ENCODE data around the gene NPBWR2.

The NPBWR2 gene

GRCh38 chr20:64081624-64081964 is 25.8 kb downstream of the NPBWR2 start:
- Mint-ChIP-seq H3K9me3 (no peaks in the 10 kb centered on the region), H3K36me3 (ENCODE audit: low read depth) (no peaks in the 10 kb centered on the region), H3K27me3 (peaks cover 19% of the 10 kb centered on the region), H3K4me3 (no peak overlapping the region), H3K27ac (no peak overlapping the region), H3K4me1 (peaks cover 38% of the 10 kb centered on the region)
- DNase-seq (no peak), ATAC-seq (no peak)

- DNase-seq (no peak), ATAC-seq (no peak)
- Mint-ChIP-seq H3K4me1 (peaks cover 38% of the 10 kb centered on the region), H3K9me3 (no peaks in the 10 kb centered on the region), H3K36me3 (ENCODE audit: low read depth) (no peaks in the 10 kb centered on the region), H3K4me3 (peak overlapping the region; percentile 65), H3K27me3 (peaks cover 19% of the 10 kb centered on the region), H3K27ac (no peak overlapping the region)
These were observed 26.3 kb downstream of the NPBWR2 start for GRCh38 chr20:64080813-64081623.

- peaks cover 15% of the 10 kb centered on the region for H3K27me3 Mint-ChIP-seq
These were observed 27.2 kb downstream of the NPBWR2 start, which contains the start of gene OPRL1 for GRCh38 chr20:64080013-64080812. OPRL1 (plus strand) TSS chr20:64080082; CDS start chr20:64092721, 12,639 bp downstream.

DNA sequence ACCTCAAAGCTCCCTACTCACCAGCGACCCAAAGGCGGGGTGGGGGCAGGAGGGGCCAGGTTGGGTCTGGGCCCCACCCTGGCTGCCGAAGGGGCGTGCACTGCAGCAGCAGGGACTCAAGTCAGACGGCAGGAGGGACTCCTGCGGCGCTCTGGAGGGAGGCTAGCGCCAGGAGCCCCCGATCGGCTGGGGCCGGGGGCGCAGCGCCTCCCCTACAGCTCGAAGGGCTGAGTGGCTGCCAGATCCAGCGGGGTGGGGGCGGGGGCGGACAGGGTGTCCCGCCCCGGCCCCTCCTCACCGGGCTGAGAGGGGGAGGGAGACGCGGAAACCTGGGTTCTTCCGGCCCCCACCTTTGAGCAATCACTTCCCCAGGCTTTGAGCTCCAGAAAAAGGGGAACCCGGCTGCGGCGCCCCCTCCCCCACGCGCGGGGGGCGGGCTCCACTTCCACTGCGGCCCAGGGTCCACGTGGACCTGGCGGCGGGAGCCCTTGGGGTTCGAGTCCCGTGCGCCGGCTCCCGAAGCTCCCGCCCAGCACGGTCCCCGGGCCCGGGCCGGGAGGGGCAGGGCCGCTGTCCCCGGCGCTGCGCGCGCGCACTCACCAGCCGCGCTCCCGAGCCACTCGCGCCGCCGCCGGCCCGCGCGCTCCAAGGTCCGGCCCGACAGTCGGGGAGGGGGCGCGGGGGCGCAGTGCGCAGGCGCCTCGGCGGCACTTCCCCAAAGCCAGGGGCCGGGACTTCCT is 27.9 kb downstream of the NPBWR2 start, which contains the start of gene RGS19:
Gene RGS19, minus strand, starts transcription at position 246 of the 740 bp plus-strand sequence. CDS start 2,632 bp downstream, outside the sequence.
- DNase-seq (peak; percentile 79), ATAC-seq (peak; percentile 38)
- Mint-ChIP-seq H3K4me1 (peaks cover 37% of the 10 kb centered on the region), H3K36me3 (ENCODE audit: low read depth) (no peaks in the 10 kb centered on the region), H3K27me3 (peaks cover 11% of the 10 kb centered on the region), H3K27ac (peak within 1 kb of the TSS; percentile 80), H3K4me3 (peak within 1 kb of the TSS; percentile 86), H3K9me3 (no peaks in the 10 kb centered on the region)

More at GRCh38 chr20:64080013-64080812, 27.2 kb downstream of the NPBWR2 start, which contains the start of gene OPRL1:
- peak within 1 kb of the TSS; percentile 80 for H3K27ac Mint-ChIP-seq
- H3K36me3 Mint-ChIP-seq (ENCODE audit: low read depth): no peaks in the 10 kb centered on the region
- no peaks in the 10 kb centered on the region for H3K9me3 Mint-ChIP-seq
- ATAC-seq: no peak
- peaks cover 38% of the 10 kb centered on the region for H3K4me1 Mint-ChIP-seq
- H3K4me3 Mint-ChIP-seq: peak within 1 kb of the TSS; percentile 86
- DNase-seq: no peak

DNA sequence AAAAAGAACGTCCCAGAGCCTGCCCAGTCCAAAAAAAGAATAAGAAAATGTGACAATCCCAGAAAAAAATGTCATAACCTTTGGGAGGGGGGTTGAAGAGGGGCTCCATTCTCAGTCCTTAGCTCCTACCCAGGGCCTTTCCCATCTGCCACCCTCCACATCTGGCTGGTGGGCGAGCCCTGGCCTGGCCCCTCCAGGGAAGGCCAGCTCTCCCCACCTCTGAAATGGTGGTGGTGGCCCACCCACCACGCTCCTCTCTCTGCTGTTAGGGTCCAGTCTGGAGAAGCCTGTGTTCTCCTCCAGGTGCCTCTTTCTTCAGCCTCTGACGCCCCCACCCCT is 28.5 kb downstream of the NPBWR2 start:
- H3K4me1 Mint-ChIP-seq: peaks cover 34% of the 10 kb centered on the region
- peaks cover 8% of the 10 kb centered on the region for H3K27me3 Mint-ChIP-seq
- peak overlapping the region; percentile 86 for H3K4me3 Mint-ChIP-seq
- peak overlapping the region; percentile 80 for H3K27ac Mint-ChIP-seq
- no peak for DNase-seq
- H3K36me3 Mint-ChIP-seq (ENCODE audit: low read depth): no peaks in the 10 kb centered on the region
- no peak for ATAC-seq
- H3K9me3 Mint-ChIP-seq: no peaks in the 10 kb centered on the region

DNA sequence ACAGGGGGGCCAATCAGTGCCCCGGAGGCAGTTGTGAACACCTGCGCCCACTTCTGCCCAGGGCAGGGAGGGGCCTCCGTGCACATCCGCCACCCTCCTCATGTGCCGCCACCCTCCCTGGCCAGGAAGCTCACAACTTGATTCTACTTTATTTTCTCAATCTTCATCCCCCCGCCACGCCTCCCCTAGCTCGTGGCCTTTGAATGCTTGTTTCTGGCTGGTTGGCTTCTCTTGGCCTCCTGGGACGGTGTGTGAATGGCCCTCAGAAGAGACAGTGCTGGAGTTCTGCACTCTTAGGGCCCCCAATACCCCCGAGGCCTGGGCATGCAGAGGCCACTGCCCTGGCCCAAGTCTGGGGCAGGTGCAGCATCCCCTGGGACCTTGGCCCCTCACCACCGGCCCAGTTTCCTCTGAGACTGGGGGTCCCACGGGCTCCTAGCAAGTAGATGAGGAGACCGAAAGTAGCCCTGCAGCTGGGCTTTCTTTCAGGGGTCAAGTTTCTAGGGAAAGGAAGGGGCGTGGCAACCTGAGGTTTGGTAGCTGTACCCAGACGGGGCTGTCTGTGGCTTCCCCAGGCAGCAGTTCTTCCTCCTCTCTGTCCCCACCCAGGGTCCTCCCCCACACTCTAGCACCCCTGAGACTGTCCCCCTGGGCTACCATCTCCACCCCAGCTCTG is 29.4 kb downstream of the NPBWR2 start:
- Mint-ChIP-seq H3K27me3 (peaks cover 8% of the 10 kb centered on the region), H3K9me3 (no peaks in the 10 kb centered on the region), H3K36me3 (ENCODE audit: low read depth) (peaks cover 3% of the 10 kb centered on the region), H3K27ac (peak overlapping the region; percentile 70), H3K4me1 (peaks cover 31% of the 10 kb centered on the region), H3K4me3 (peak overlapping the region; percentile 86)
- ATAC-seq: peak; percentile 42
- peak; percentile 60 for DNase-seq

GRCh38 chr20:64077541-64077875 is 29.9 kb downstream of the NPBWR2 start:
- peaks cover 4% of the 10 kb centered on the region for H3K36me3 Mint-ChIP-seq (ENCODE audit: low read depth)
- peaks cover 8% of the 10 kb centered on the region for H3K27me3 Mint-ChIP-seq
- no peaks in the 10 kb centered on the region for H3K9me3 Mint-ChIP-seq
- DNase-seq (no peak), ATAC-seq (no peak)
- peak overlapping the region; percentile 86 for H3K4me3 Mint-ChIP-seq
- H3K27ac Mint-ChIP-seq: peak overlapping the region; percentile 70
- peaks cover 28% of the 10 kb centered on the region for H3K4me1 Mint-ChIP-seq

DNA sequence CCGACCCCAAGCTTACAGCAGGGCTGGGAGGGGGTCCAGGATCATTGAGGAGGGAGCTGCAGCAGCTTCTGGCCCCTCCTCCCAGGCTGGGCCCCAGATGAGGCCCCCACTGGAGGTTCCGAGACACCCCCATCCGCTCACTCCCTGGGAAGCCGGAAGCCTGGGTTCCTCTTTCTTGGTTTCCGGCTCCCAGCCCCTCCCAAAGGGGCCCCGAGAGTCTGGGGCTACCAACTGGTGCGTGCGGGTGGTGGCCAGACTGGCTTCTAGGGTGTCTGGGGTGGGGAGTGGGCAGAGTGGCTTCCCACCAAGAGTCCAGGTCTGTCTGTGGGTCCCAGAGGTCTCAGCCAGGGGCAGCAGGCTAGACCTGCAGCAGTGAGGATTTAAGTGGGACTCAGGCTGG is 30.3 kb downstream of the NPBWR2 start:
- H3K4me3 Mint-ChIP-seq: peak overlapping the region; percentile 86
- peaks cover 29% of the 10 kb centered on the region for H3K4me1 Mint-ChIP-seq
- DNase-seq (peak; percentile 63), ATAC-seq (peak; percentile 30)
- peaks cover 6% of the 10 kb centered on the region for H3K27me3 Mint-ChIP-seq
- peak overlapping the region; percentile 70 for H3K27ac Mint-ChIP-seq
- H3K9me3 Mint-ChIP-seq: no peaks in the 10 kb centered on the region
- H3K36me3 Mint-ChIP-seq (ENCODE audit: low read depth): peaks cover 4% of the 10 kb centered on the region

GRCh38 chr20:64076061-64076997 is 31.0 kb downstream of the NPBWR2 start:
- peak overlapping the region; percentile 22 for H3K27ac Mint-ChIP-seq
- peaks cover 4% of the 10 kb centered on the region for H3K36me3 Mint-ChIP-seq (ENCODE audit: low read depth)
- no peaks in the 10 kb centered on the region for H3K27me3 Mint-ChIP-seq
- no peaks in the 10 kb centered on the region for H3K9me3 Mint-ChIP-seq
- H3K4me3 Mint-ChIP-seq: peak overlapping the region; percentile 86
- peaks cover 25% of the 10 kb centered on the region for H3K4me1 Mint-ChIP-seq
- DNase-seq (no peak), ATAC-seq (no peak)

GRCh38 chr20:64075556-64075955 is 31.8 kb downstream of the NPBWR2 start:
- Mint-ChIP-seq H3K4me1 (peaks cover 22% of the 10 kb centered on the region), H3K9me3 (no peaks in the 10 kb centered on the region), H3K4me3 (no peak overlapping the region), H3K27me3 (no peaks in the 10 kb centered on the region), H3K36me3 (ENCODE audit: low read depth) (peaks cover 4% of the 10 kb centered on the region), H3K27ac (no peak overlapping the region)
- DNase-seq (no peak), ATAC-seq (no peak)

DNA sequence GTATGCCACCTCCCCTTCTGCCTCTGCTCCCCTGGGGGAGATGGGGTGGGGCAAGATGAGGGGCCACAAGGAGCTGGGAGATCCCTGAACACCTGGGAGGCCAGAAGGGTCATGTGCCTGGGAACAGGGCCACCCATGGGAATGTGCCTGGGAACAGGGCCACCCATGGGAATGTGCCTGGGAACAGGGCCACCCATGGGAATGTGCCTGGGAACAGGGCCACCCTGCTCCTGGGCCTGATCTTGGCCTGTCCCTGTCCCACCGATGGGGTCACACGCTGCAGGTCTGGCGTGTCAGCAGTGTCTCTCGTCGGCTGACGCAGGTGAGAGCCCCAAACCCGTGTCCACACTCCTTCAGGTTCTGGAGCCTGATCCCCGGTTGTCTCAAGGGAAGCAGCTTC is 32.4 kb downstream of the NPBWR2 start:
- no peak for DNase-seq
- Mint-ChIP-seq H3K27ac (no peak overlapping the region), H3K4me1 (peaks cover 18% of the 10 kb centered on the region), H3K27me3 (no peaks in the 10 kb centered on the region), H3K9me3 (no peaks in the 10 kb centered on the region), H3K36me3 (ENCODE audit: low read depth) (peaks cover 4% of the 10 kb centered on the region), H3K4me3 (no peak overlapping the region)
- no peak for ATAC-seq

DNA sequence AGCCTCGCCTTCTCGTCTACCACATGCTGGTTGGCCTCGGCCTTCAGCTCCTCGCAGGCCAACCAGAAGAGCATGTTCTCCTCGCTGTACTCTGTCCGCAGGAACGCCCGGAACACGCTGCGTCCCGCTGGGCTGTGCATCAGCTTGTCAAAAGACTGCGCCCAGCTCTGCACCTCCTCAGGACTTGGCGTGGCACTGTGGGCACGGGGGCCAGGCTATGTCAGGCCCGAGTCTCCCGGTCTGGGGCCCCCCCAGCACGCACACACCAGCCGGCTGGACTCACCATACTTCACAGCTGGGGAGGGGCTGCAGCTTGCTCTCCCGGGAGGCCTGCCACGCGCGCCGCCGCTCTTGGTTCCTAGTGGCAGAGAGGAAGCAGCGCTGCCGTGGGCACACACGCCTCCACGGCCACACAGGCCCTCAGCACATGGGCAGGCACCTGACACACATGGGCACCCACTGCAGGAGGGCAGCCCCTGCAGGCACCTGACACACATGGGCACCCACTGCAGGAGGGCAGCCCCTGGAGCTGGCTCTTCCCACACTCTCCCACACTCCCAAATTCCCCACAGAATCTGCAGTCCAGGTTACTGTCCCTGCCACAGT is 33.1 kb downstream of the NPBWR2 start:
- H3K4me1 Mint-ChIP-seq: peaks cover 18% of the 10 kb centered on the region
- H3K9me3 Mint-ChIP-seq: no peaks in the 10 kb centered on the region
- ATAC-seq (no peak), DNase-seq (no peak)
- no peak overlapping the region for H3K27ac Mint-ChIP-seq
- H3K4me3 Mint-ChIP-seq: no peak overlapping the region
- peaks cover 4% of the 10 kb centered on the region for H3K36me3 Mint-ChIP-seq (ENCODE audit: low read depth)
- no peaks in the 10 kb centered on the region for H3K27me3 Mint-ChIP-seq

Data from activated naive CD8-positive, alpha-beta T cell treated with anti-CD3 and anti-CD28 coated beads, Interleukin-2, amount 50 U/mL, for 24 hours (primary cell).